ENCODE data around the gene EIF1. TPM values are rescaled to one million over a fixed set of nuclear protein-coding genes. Genes with fewer than 3 reads are reported as not detected.

Gene EIF1
- total RNA-seq, 2 donors from 2014 or later = 883 to 1,102 TPM

DNA sequence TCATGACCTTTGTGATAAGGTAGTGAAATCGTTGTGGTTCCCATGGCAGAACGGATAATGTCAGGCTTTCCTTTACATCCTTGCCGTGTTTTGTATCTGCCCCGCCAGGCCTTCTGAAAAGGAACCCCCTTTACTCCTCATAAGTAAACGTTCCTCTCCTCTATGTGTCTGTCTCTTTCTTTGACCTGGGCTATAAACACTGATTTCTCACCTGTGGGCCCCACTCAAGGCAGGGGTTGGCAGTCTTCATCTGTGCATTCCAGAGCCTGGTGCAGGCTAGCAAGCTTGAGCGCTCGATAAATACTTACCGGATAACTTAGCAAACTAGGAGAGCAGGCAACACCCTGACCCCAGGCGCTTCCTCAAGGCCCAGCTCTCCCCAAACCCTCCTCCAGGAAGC, 53.0 kb downstream of the EIF1 start:
- intact Hi-C loops (cut with DNase I) = no loop called here
- ATAC-seq (no peak), DNase-seq (no peak)

Other genes starting within 250 kb of the EIF1 start
- not detected for gene KRT38, start 247.9 kb upstream of the EIF1 start, total RNA-seq
- gene KRT32, start 221.5 kb upstream of the EIF1 start, total RNA-seq = not detected
- gene KRT35, start 207.7 kb upstream of the EIF1 start, total RNA-seq = not detected
- not detected for gene KRT36, start 199.0 kb upstream of the EIF1 start, total RNA-seq
- gene KRT13, start 183.3 kb upstream of the EIF1 start, total RNA-seq = not detected
- under 1 TPM; 0.24 to 0.37 TPM for gene KRT15, start 170.0 kb upstream of the EIF1 start, total RNA-seq
- 10 to 100 TPM; 13.7 to 21.0 TPM for gene KRT19, start 160.6 kb upstream of the EIF1 start, total RNA-seq
- gene KRT9, start 116.8 kb upstream of the EIF1 start, total RNA-seq = not detected
- gene KRT14, start 102.0 kb upstream of the EIF1 start, total RNA-seq = under 1 TPM; 0.41 to 0.58 TPM
- 1 to 10 TPM in 1 of 2 donors, under 1 TPM in 1; 0.44 to 1.1 TPM for gene KRT16, start 76.1 kb upstream of the EIF1 start, total RNA-seq
- gene KRT17, start 64.3 kb upstream of the EIF1 start, total RNA-seq = not detected
- gene GAST, start 23.4 kb downstream of the EIF1 start, total RNA-seq = not detected
- not detected for gene HAP1, start 45.8 kb downstream of the EIF1 start, total RNA-seq
- 100 to 1,000 TPM; 117 to 139 TPM for gene JUP, start 97.8 kb downstream of the EIF1 start, total RNA-seq
- gene P3H4, start 123.1 kb downstream of the EIF1 start, total RNA-seq = 10 to 100 TPM; 12.0 to 13.8 TPM
- gene FKBP10, start 124.1 kb downstream of the EIF1 start, total RNA-seq = 10 to 100 TPM; 33.0 to 47.3 TPM
- 10 to 100 TPM; 27.8 to 42.1 TPM for gene NT5C3B, start 147.3 kb downstream of the EIF1 start, total RNA-seq
- under 1 TPM; 0.18 to 0.32 TPM for gene KLHL10, start 148.9 kb downstream of the EIF1 start, total RNA-seq
- gene KLHL11, start 176.5 kb downstream of the EIF1 start, total RNA-seq = 1 to 10 TPM; 4.7 to 6.1 TPM
- gene ACLY, start 230.1 kb downstream of the EIF1 start, total RNA-seq = 10 to 100 TPM; 58.7 to 72.2 TPM
- 1 to 10 TPM; 1.0 to 1.3 TPM for gene ODAD4, start 241.7 kb downstream of the EIF1 start, total RNA-seq

Measured in left cardiac atrium (tissue), 4 donors.